ENCODE data around the gene THRAP3. TPM values are rescaled to one million over a fixed set of nuclear protein-coding genes. Genes with fewer than 3 reads are reported as not detected.

THRAP3 gene
- total RNA-seq, 1 donor, result 127 TPM

DNA sequence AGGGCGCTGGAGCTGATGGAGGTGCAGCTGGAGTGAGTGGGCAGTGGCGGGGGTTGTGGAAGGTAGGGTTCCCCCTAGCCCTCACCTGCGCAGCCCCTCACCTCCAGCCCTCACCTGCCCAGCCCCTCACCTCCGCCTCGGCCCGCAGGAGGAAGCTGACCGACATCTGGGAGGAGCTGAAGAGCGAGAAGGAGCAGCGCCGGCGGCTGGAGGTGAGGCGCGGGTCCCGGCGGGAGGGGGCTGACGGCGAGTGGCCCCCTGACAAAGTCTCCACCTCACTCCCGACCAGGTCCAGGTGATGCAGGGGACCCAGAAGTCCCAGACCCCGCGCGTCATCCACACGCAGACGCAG, 96.5 kb downstream of the THRAP3 start:
- Histone ChIP-seq H3K27ac (ENCODE audit: low read depth, low read length) (no peak overlapping the region), H3K27me3 (ENCODE audit: insufficient read depth, low read length) (no peaks in the 10 kb centered on the region), H3K4me3 (ENCODE audit: insufficient read depth, low read length) (no peak overlapping the region), H4K20me1 (ENCODE audit: insufficient read depth, low read length) (peaks cover 8% of the 10 kb centered on the region), H2AFZ (ENCODE audit: low read length) (no peak overlapping the region), H3K4me2 (ENCODE audit: insufficient read depth, low read length) (peak overlapping the region; percentile 16), H3K79me2 (ENCODE audit: insufficient read depth, low read length) (peaks cover 10% of the 10 kb centered on the region), H3K9me3 (ENCODE audit: low read depth, low read length) (no peaks in the 10 kb centered on the region), H3K4me1 (ENCODE audit: insufficient read depth, low read length) (peaks cover 16% of the 10 kb centered on the region), H3K36me3 (ENCODE audit: insufficient read depth, low read length) (peaks cover 12% of the 10 kb centered on the region)
- TF ChIP-seq, protein P1, sequence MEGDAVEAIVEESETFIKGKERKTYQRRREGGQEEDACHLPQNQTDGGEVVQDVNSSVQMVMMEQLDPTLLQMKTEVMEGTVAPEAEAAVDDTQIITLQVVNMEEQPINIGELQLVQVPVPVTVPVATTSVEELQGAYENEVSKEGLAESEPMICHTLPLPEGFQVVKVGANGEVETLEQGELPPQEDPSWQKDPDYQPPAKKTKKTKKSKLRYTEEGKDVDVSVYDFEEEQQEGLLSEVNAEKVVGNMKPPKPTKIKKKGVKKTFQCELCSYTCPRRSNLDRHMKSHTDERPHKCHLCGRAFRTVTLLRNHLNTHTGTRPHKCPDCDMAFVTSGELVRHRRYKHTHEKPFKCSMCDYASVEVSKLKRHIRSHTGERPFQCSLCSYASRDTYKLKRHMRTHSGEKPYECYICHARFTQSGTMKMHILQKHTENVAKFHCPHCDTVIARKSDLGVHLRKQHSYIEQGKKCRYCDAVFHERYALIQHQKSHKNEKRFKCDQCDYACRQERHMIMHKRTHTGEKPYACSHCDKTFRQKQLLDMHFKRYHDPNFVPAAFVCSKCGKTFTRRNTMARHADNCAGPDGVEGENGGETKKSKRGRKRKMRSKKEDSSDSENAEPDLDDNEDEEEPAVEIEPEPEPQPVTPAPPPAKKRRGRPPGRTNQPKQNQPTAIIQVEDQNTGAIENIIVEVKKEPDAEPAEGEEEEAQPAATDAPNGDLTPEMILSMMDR (IDR thresholded peaks at IDR 0.05; ENCODE audit: extremely low read depth, low read depth, low read length), result no peak
- DNase-seq (ENCODE audit: insufficient read length, low spot score, missing footprints), result no peak

- H3K9me3 ChIP-seq (ENCODE audit: low read depth, low read length), result no peaks in the 10 kb centered on the region
- H2AFZ ChIP-seq (ENCODE audit: low read length), result no peak overlapping the region
- peaks cover 12% of the 10 kb centered on the region for H3K36me3 ChIP-seq (ENCODE audit: insufficient read depth, low read length)
- peaks cover 8% of the 10 kb centered on the region for H4K20me1 ChIP-seq (ENCODE audit: insufficient read depth, low read length)
- H3K27ac ChIP-seq (ENCODE audit: low read depth, low read length), result no peak overlapping the region
- H3K4me3 ChIP-seq (ENCODE audit: insufficient read depth, low read length), result peak overlapping the region; percentile 30
- H3K4me1 ChIP-seq (ENCODE audit: insufficient read depth, low read length), result peaks cover 16% of the 10 kb centered on the region
- peak; percentile 96 for DNase-seq (ENCODE audit: insufficient read length, low spot score, missing footprints)
- no peaks in the 10 kb centered on the region for H3K27me3 ChIP-seq (ENCODE audit: insufficient read depth, low read length)
- peak overlapping the region; percentile 71 for H3K4me2 ChIP-seq (ENCODE audit: insufficient read depth, low read length)
- TF ChIP-seq, protein P1 (IDR thresholded peaks at IDR 0.05; ENCODE audit: extremely low read depth, low read depth, low read length), result no peak
- H3K79me2 ChIP-seq (ENCODE audit: insufficient read depth, low read length), result peaks cover 10% of the 10 kb centered on the region
These were observed 97.1 kb downstream of the THRAP3 start for GRCh38 chr1:36321119-36321951.

DNA sequence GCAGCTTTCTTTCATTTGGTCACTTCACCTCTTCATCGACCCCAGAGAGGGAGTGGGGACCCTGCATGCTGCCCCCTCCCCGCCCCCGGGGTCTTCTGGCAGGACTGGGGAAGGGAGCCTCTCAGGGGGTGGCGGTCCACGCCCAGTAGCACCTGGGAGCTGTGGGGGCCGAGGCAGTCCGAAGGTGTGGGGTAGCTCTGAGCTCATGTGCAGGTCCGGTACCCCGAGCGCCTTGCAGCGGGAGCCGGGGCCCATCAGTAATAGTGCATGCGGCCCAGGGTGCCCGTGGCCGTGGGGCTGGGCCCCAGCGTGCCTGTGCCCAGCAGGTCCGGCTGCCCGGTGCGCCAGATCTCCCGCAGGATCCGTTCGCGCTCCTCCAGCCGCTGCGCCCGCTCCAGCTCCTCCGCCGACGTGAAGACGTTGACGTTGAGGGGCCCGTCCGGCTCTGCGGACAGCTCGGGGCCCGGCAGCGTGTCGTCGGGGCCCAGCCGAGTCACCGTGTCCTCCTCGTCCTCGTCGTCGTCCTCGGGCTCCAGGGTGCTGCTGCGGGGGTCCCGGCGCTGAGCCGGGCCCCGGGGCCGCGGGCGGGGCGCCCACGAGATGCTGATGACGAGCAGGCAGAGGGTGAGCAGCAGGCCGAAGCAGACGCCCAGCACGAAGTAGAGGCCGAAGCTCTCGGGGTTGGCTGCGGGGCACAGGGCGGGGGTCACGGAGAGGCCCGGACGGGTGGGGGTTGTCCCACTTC, 98.0 kb downstream of the THRAP3 start:
- H3K36me3 ChIP-seq (ENCODE audit: insufficient read depth, low read length), result peaks cover 8% of the 10 kb centered on the region
- no peaks in the 10 kb centered on the region for H3K27me3 ChIP-seq (ENCODE audit: insufficient read depth, low read length)
- H3K9me3 ChIP-seq (ENCODE audit: low read depth, low read length), result no peaks in the 10 kb centered on the region
- H2AFZ ChIP-seq (ENCODE audit: low read length), result no peak overlapping the region
- H3K79me2 ChIP-seq (ENCODE audit: insufficient read depth, low read length), result peaks cover 10% of the 10 kb centered on the region
- no peak for DNase-seq (ENCODE audit: insufficient read length, low spot score, missing footprints)
- peak overlapping the region; percentile 42 for H3K27ac ChIP-seq (ENCODE audit: low read depth, low read length)
- TF ChIP-seq, protein P1 (IDR thresholded peaks at IDR 0.05; ENCODE audit: extremely low read depth, low read depth, low read length), result no peak
- peaks cover 8% of the 10 kb centered on the region for H4K20me1 ChIP-seq (ENCODE audit: insufficient read depth, low read length)
- peak overlapping the region; percentile 71 for H3K4me2 ChIP-seq (ENCODE audit: insufficient read depth, low read length)
- H3K4me3 ChIP-seq (ENCODE audit: insufficient read depth, low read length), result peak overlapping the region; percentile 85
- peaks cover 16% of the 10 kb centered on the region for H3K4me1 ChIP-seq (ENCODE audit: insufficient read depth, low read length)
